HepG2 (cell line): ENCODE data around the gene COPS6. TPM values are rescaled to one million over a fixed set of nuclear protein-coding genes. Genes with fewer than 3 reads are reported as not detected.
A peak's percentile ranks its signal among the peaks of the same experiment; 100 is the strongest.

Experiments used
- ARID5B ChIP-seq: IDR thresholded peaks from 2 replicates; pipeline ENCODE4 v1.4.0; 2020; ENCODE audit warnings: mild to moderate bottlenecking, missing genetic modification reagents
- BRCA1 ChIP-seq: sonication (generic); formaldehyde crosslinking; IDR thresholded peaks from 2 replicates; pipeline ENCODE4 v1.4.0; 2020; ENCODE audit warnings: missing genetic modification reagents
- FOXA3 ChIP-seq: IDR thresholded peaks from 2 replicates; pipeline ENCODE4 v1.6.1; 2016; ENCODE audit warnings: missing genetic modification reagents, missing compliant biosample characterization
- HMGXB4 ChIP-seq, 2 experiments: sonication (generic) in 1 of 2; formaldehyde crosslinking in 1 of 2; IDR thresholded peaks; 2 replicates each; pipeline versions ENCODE4 v1.4.0 to v1.6.1; 2018 to 2020; ENCODE audit warnings: missing genetic modification reagents in 2 of 2, borderline replicate concordance in 1 of 2, low read depth in 1 of 2, mild to moderate bottlenecking in 1 of 2, missing biosample characterization in 1 of 2
- ISL2 ChIP-seq: sonication (generic); formaldehyde crosslinking; IDR thresholded peaks from 2 replicates; pipeline ENCODE4 v1.5.0; 2020; ENCODE audit warnings: missing genetic modification reagents
- KDM6A ChIP-seq: IDR thresholded peaks from 2 replicates; pipeline ENCODE4 v1.6.1; 2016; ENCODE audit warnings: low read depth
- KLF15 ChIP-seq: sonication (generic); formaldehyde crosslinking; IDR thresholded peaks from 2 replicates; pipeline ENCODE4 v1.8.1; 2023; ENCODE audit warnings: borderline replicate concordance, mild to moderate bottlenecking, inconsistent platforms, missing genetic modification reagents, mixed read lengths
- PHF20 ChIP-seq: sonication (generic); formaldehyde crosslinking; IDR thresholded peaks from 2 replicates; pipeline ENCODE4 v1.5.0; 2020; ENCODE audit warnings: mild to moderate bottlenecking, missing genetic modification reagents
- SALL1 ChIP-seq: sonication (generic); formaldehyde crosslinking; IDR thresholded peaks from 2 replicates; pipeline ENCODE4 v1.8.0; 2022; ENCODE audit warnings: mild to moderate bottlenecking, missing genetic modification reagents
- SP1 ChIP-seq, 2 experiments: fragments of 450-650 bp in 1 of 2; sonication (generic) in 1 of 2; formaldehyde crosslinking in 1 of 2; IDR thresholded peaks; 2 replicates each; pipeline versions ENCODE4 v1.4.0 to v1.6.1; 2016 to 2020; ENCODE audit warnings: missing genetic modification reagents in 1 of 2
- TFDP2 ChIP-seq: sonication (generic); formaldehyde crosslinking; IDR thresholded peaks from 2 replicates; pipeline ENCODE4 v1.4.0; 2020; ENCODE audit warnings: missing genetic modification reagents
- TIGD3 ChIP-seq: sonication (generic); formaldehyde crosslinking; IDR thresholded peaks from 2 replicates; pipeline ENCODE4 v1.5.1; 2020; ENCODE audit warnings: mild to moderate bottlenecking, missing genetic modification reagents, borderline replicate concordance
- XBP1 ChIP-seq: sonication (generic); formaldehyde crosslinking; IDR thresholded peaks from 2 replicates; pipeline ENCODE4 v1.5.0; 2020; ENCODE audit warnings: missing genetic modification reagents
- ZNF275 ChIP-seq: sonication (generic); formaldehyde crosslinking; IDR thresholded peaks from 2 replicates; pipeline ENCODE4 v1.8.0; 2022; ENCODE audit warnings: missing genetic modification reagents, mild to moderate bottlenecking, inconsistent platforms, borderline replicate concordance
- ZNF331 ChIP-seq: sonication (generic); formaldehyde crosslinking; IDR thresholded peaks from 2 replicates; pipeline ENCODE4 v1.4.0; 2020; ENCODE audit warnings: missing genetic modification reagents
- ZNF577 ChIP-seq: sonication (generic); formaldehyde crosslinking; IDR thresholded peaks from 2 replicates; pipeline ENCODE4 v1.4.0; 2020; ENCODE audit warnings: mild to moderate bottlenecking, low read depth, missing genetic modification reagents, borderline replicate concordance
- polyA plus RNA-seq, 8 experiments: library from polyadenylated mRNA; depleted of rRNA in 3 of 8; stranded (reverse) in 7 of 8; unstranded in 1 of 8; fragments of >200 nt; fragmentation: Illumina TruSeq in 4 of 8; extraction: Trizol in 4 of 8; gene quantifications; 2 replicates each; pipeline versions ENCODE4 v1.2.1 to v1.2.3, GENCODE V29; 2011 to 2016; ENCODE audit warnings: low read depth in 4 of 8, missing spikeins in 1 of 8, mixed read lengths in 1 of 8; ENCODE audit not compliant: insufficient read depth in 1 of 8
- total RNA-seq, 5 experiments: library from RNA; depleted of rRNA; stranded (reverse); fragments of >200 nt; fragmentation: Illumina TruSeq; extraction: Trizol; gene quantifications; 2 replicates each; pipeline ENCODE4 v1.2.3, GENCODE V29; 2016; ENCODE audit warnings: low read depth in 1 of 5

The COPS6 gene
- total and polyA plus RNA-seq, 2 of the 13 experiments (the other 11 are each of a cell fraction or from before 2014, with no cell fraction given): 33.4 to 117 TPM

- TF ChIP-seq ZNF577 (CRISPR knock-in tag) (no peak), TFDP2 (CRISPR knock-in tag) (peak; percentile 95), FOXA3 (CRISPR knock-in tag) (peak; percentile 54), ISL2 (CRISPR knock-in tag) (peak; percentile 57), KLF15 (CRISPR knock-in tag) (peak; percentile 82; the same call in 1 of the 2 replicates), HMGXB4 (CRISPR knock-in tag; IDR thresholded peaks at IDR 0.05; ENCODE audit: borderline replicate concordance in 1 of 2, low read depth in 1 of 2) (peak; percentile 90 to 92; a peak in 3 of 4 replicates), ZNF331 (CRISPR knock-in tag) (peak; percentile 79), ARID5B (CRISPR knock-in tag) (peak; percentile 44; the same call in 1 of the 2 replicates), TIGD3 (CRISPR knock-in tag) (peak; percentile 69; the same call in 1 of the 2 replicates), KDM6A (CRISPR knock-in tag) (no peak), PHF20 (CRISPR knock-in tag) (peak; percentile 92), BRCA1 (CRISPR knock-in tag) (no peak), SP1 (IDR thresholded peaks at IDR 0.05) (no peak), SP1 (CRISPR knock-in tag; IDR thresholded peaks at IDR 0.05) (peak; percentile 99), ZNF275 (CRISPR knock-in tag) (peak; percentile 84), XBP1 (CRISPR knock-in tag) (peak; percentile 38; the same call in 1 of the 2 replicates), SALL1 (peak; percentile 93)
Measured at GRCh38 chr7:100088621-100089457, at the start of gene COPS6 (continued).
